Subcutaneous adipose tissue (tissue), 4 donors: Measurements from ENCODE around the gene LRRC27. TPM values are rescaled to one million over a fixed set of nuclear protein-coding genes. Genes with fewer than 3 reads are reported as not detected.

Source experiments
- CTCF ChIP-seq: fragments of 450-650 bp; IDR thresholded peaks from one replicate; pipeline ENCODE4 v1.5.1; 2016; ENCODE audit warnings: low read depth, mild to moderate bottlenecking, control low read depth, antibody characterized with exemption, moderate library complexity
- total RNA-seq, 4 donors: library from RNA; depleted of rRNA; stranded (reverse); fragments of >200 nt; gene quantifications; one replicate each; pipeline ENCODE4 v1.1.0, GENCODE V29; 2016

Gene LRRC27
- total RNA-seq, 4 donors from 2014 or later = 7.7 to 11.6 (median 9.9) TPM

DNA sequence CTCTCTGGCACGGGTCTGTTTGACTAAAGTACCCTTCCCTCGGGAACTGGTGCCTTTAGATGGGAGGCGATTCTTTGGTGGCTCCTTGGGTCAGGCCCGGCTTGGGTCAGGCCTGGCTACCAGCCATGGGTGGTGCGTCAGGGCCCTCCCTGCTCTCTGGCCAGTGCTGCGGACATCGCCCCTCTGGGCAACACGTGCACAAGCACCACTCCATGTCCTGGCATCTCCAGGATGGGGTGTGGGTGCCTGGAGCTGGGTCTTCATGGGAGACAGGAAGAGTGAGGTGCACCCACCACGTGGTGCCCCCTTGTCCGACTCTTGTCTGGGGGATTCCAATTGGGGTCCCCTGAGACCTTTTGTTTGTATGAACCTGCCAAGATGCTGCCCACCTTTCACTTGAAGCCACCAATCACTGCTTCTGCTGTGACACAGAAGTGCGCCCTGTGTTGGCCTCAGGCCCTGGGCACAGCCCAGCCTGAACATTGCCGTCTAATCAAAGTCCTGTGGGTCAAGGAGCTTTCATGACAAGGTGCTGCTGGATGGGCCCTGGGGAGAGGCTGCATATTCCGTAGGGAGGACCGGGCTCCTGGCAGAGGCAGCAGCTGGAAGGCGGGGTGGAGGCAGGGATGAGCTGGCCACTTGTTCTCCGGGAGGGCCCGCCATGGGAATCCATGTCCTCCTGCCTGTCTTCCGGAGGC, 53.9 kb downstream of the LRRC27 start:
- TF ChIP-seq CTCF = no peak

DNA sequence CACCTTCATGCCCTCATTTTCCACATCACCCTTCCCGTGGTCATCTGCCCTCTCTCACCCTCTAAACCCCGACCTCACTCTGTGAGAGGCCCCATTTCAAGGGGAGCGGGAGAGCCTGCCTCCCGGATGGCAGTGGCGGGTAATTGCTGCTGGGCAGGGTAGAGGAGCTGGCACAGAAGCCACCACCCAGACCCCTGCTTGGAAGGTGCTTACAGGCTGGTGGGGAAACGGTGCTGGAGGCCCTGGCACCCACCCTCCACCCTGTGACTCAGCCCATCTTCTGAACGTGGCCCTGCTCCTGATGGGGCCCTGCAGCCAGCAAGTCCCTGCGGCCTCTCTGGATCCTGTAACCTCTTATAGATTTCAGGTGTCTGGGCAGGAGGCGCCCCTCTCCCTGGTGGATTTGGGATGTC, 54.4 kb downstream of the LRRC27 start:
- no peak for TF ChIP-seq CTCF

- no peak for TF ChIP-seq CTCF
Measured at GRCh38 chr10:132387764-132388210, 55.8 kb downstream of the LRRC27 start.

GRCh38 chr10:132388891-132389432, 57.0 kb downstream of the LRRC27 start:
- no peak for TF ChIP-seq CTCF

- TF ChIP-seq CTCF = no peak
Measured at GRCh38 chr10:132389433-132390169, 57.6 kb downstream of the LRRC27 start.

DNA sequence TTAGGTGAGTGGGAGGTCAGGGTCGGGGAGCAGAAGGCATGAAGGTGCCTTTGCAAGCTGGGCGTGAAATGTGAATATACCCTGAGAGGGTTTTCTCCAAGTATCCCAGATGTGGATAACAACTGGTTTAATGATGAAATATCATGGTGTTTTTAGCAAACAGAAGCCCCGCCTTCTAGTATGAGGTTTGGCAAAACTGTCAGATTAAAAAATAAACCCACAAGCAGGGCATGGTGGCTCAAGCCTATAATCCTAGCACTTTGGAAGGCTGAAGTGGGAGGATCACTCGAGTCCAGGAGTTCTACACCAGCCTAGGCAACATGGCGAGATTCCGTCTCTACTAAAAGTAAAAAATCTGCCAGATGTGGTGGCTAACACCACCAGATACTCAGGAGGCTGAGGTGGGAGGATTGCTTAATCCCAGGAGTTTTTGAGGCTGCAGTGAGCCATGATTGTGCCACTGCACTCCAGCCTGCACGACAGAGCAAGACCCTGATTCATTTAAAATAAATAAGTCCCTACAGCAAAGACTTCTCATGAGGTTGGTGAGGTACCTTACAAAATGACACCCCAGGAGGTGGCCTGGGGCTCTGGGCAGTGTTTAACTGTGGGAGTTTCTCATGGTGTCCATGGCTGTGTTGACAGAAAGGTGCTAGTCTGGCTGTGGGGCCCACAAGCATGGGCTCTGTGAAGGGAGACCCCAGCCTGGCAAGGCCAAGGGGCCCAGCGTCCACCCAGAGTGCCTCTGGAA, 58.4 kb downstream of the LRRC27 start:
- TF ChIP-seq CTCF = no peak
